Endothelial cell of umbilical vein (primary cell): ENCODE data around the gene OAS3. TPM values are rescaled to one million over a fixed set of nuclear protein-coding genes. Genes with fewer than 3 reads are reported as not detected.

ENCODE experiments used
- BruUV-seq: library from RNA; stranded (reverse); fragments of 400-500 nt; replicated peaks from 2 replicates; lab custom pipeline; 2021; lab: Mats Ljungman, UMichigan
- CTCF ChIA-PET: fragments of 300-600, 350-600 bp; sonication (Branson Sonifier 250); formaldehyde crosslinking; loops from one replicate; lab custom pipeline; 2021; ENCODE audit warnings: antibody characterized with exemption, inconsistent platforms; lab: Charles Lee
- POLR2A ChIA-PET: fragments of 300-600, 350-600 bp; sonication (Branson Sonifier 250); formaldehyde crosslinking; loops from one replicate; lab custom pipeline; 2021; ENCODE audit warnings: antibody characterized with exemption, inconsistent platforms; lab: Charles Lee
- DNase-seq: peaks from one replicate; pipeline ENCODE4 v3.0.0-alpha.2; 2011; ENCODE audit warnings: low read depth, low spot score
- FAIRE-seq: peaks from 2 replicates; lab custom pipeline; 2011; peaks lifted over from hg19 to GRCh38; lab: Jason Lieb, UNC
- H2AFZ ChIP-seq: 2 replicates; pipeline ENCODE4 v1.6.0; 2012; ENCODE audit warnings: low read depth, low read length, control low read depth, inconsistent platforms
- H3K27ac ChIP-seq: 2 replicates; pipeline ENCODE4 v1.5.1; 2011; ENCODE audit warnings: low read depth, mild to moderate bottlenecking, control low read depth, low read length, moderate library complexity; ENCODE audit not compliant: insufficient read depth
- H3K27me3 ChIP-seq, 2 experiments: 2 replicates each; pipeline versions ENCODE4 v1.6.0 to v1.6.1; 2011; ENCODE audit warnings: low read length in 2 of 2, mixed read lengths in 1 of 2; ENCODE audit not compliant: control insufficient read depth in 2 of 2, insufficient read depth in 2 of 2
- H3K36me3 ChIP-seq, 2 experiments: 2 replicates in 1 of 2; 3 replicates in 1 of 2; pipeline ENCODE4 v1.5.1; 2011; ENCODE audit warnings: low read length in 2 of 2, mild to moderate bottlenecking in 1 of 2, moderate library complexity in 1 of 2; ENCODE audit not compliant: control insufficient read depth in 2 of 2, insufficient read depth in 2 of 2; ENCODE audit errors: extremely low read depth in 1 of 2
- H3K4me1 ChIP-seq: 3 replicates; pipeline ENCODE4 v1.5.1; 2011; ENCODE audit warnings: mild to moderate bottlenecking, low read length; ENCODE audit not compliant: control insufficient read depth, insufficient read depth; ENCODE audit errors: extremely low read depth
- H3K4me2 ChIP-seq: 2 replicates; pipeline ENCODE4 v1.6.1; 2011; ENCODE audit warnings: low read length, control low read depth, mixed read lengths; ENCODE audit not compliant: insufficient read depth
- H3K4me3 ChIP-seq, 3 experiments: fragments of 200-600 bp in 1 of 3; sonication (generic), shearing (Covaris generic) in 1 of 3; replicated peaks in 1 of 3; 2 replicates each; pipeline ENCODE4 v1.5.1; 2011 to 2016; ENCODE audit warnings: control low read depth in 3 of 3, low read length in 3 of 3, mild to moderate bottlenecking in 2 of 3, inconsistent platforms in 1 of 3, low read depth in 1 of 3, moderate library complexity in 1 of 3; ENCODE audit not compliant: insufficient read depth in 1 of 3
- H3K79me2 ChIP-seq: 2 replicates; pipeline ENCODE4 v1.6.0; 2012; ENCODE audit warnings: low read length, inconsistent platforms; ENCODE audit not compliant: control insufficient read depth, insufficient read depth
- H3K9ac ChIP-seq: replicated peaks from 2 replicates; pipeline ENCODE3; 2011; ENCODE audit warnings: low read length, control low read depth; ENCODE audit not compliant: insufficient read depth; ENCODE audit errors: extremely low read depth
- H3K9me1 ChIP-seq: replicated peaks from 3 replicates; pipeline ENCODE4 v1.6.0; 2011; ENCODE audit warnings: mild to moderate bottlenecking, low read length; ENCODE audit not compliant: control insufficient read depth, insufficient read depth; ENCODE audit errors: extremely low read depth
- H3K9me3 ChIP-seq: replicated peaks from 2 replicates; pipeline ENCODE4 v1.5.1; 2012; ENCODE audit warnings: low read length, inconsistent platforms; ENCODE audit not compliant: control insufficient read depth, insufficient read depth
- H4K20me1 ChIP-seq: replicated peaks from 2 replicates; pipeline ENCODE3; 2011; ENCODE audit warnings: mild to moderate bottlenecking, low read length; ENCODE audit not compliant: control insufficient read depth, insufficient read depth; ENCODE audit errors: extremely low read depth
- MYC ChIP-seq: IDR thresholded peaks from one replicate; pipeline ENCODE4 v1.6.1; 2011; ENCODE audit warnings: mild to moderate bottlenecking, low read depth, low read length
- dilution Hi-C: fragments of 300-500 bp; cut with MboI; formaldehyde crosslinking; loops from one replicate; pipeline ENCODE4 v1.15.0; 2019; ENCODE audit warnings: low sequenced_read_pairs; ENCODE audit not compliant: extremely low pct_ligation_motif_present
- intact Hi-C: fragments of 100-400 bp; cut with micrococcal nuclease; formaldehyde crosslinking; loops from one replicate; pipeline ENCODE4 v1.10.0; 2022
- polyA plus RNA-seq, 4 experiments: library from polyadenylated mRNA; depleted of rRNA in 3 of 4; stranded (reverse) in 3 of 4; unstranded in 1 of 4; fragments of >200 nt; gene quantifications; 2 replicates each; pipeline versions ENCODE4 v1.2.1 to v1.2.3, GENCODE V29; 2011 to 2012; ENCODE audit warnings: missing spikeins in 1 of 4
- total RNA-seq: library from RNA; stranded (reverse); gene quantifications from 2 replicates; pipeline ENCODE4 v1.2.3, GENCODE V29; 2021
- TF ChIP-seq, protein P1 (sequence below), 2 donors: IDR thresholded peaks; 1 replicate in 1 of 2; 2 replicates in 1 of 2; pipeline ENCODE4 v1.5.1; 2011; ENCODE audit warnings: low read length in 2 of 2, mild to moderate bottlenecking in 2 of 2, moderate library complexity in 2 of 2, control low read depth in 1 of 2, inconsistent platforms in 1 of 2, low read depth in 1 of 2; ENCODE audit not compliant: insufficient read depth in 1 of 2; ENCODE audit errors: extremely low read depth in 1 of 2
- TF ChIP-seq, protein P2 (sequence below): IDR thresholded peaks from 2 replicates; pipeline ENCODE4 v1.6.1; 2011; ENCODE audit not compliant: insufficient read depth, insufficient read length

Gene OAS3
- total and polyA plus RNA-seq, 2 donors (not counting 3 experiments of a cell fraction or from before 2014, with no cell fraction given): 13.1 to 19.8 TPM

DNA sequence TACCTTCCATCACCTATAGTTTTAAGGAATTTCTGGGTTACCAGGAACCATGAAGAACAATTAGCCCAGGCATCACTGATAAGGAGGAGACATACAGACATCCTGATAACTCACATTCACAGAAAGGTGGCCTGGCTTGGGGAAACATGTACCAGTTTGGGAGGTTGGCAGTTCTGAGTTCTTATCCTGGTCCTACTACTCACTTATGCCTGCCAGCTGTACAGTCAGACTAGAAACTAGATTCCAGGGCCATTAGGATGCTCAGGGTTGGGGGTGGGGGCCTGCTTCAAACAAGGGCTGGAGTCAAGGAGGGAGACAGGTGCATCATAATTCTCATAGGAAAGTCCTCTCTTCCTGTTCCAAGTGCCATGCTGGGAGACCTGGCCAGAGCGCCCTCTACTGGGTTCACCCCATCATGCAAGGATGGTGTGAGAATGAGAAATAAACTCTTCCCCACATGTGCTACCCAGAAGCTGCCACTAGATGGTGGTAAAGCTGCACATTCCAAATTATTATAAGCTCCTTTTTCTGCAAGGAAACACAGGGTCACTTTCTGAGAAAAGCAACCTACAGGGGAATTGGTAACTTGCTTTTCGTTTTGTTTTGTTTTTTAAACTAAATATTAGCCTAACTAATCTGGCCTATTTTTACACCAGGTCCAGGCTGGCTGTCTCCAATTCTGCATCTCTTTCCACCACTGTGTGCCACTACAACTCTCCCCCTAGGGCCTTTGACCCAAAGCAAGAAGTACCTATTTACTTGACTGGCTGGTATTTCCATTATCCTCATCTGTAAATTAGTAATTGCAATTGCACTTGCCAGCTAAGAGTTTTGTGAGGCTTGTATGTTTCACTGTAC, 54.5 kb downstream of the OAS3 start:
- Histone ChIP-seq H3K79me2 (no peaks in the 10 kb centered on the region), H3K27me3 (peaks cover 0 to under 1% of the 10 kb centered on the region in 2 experiments), H3K36me3 (no peaks in the 10 kb centered on the region), H3K9ac (no peak overlapping the region), H3K9me3 (no peaks in the 10 kb centered on the region), H3K4me3 (no peak overlapping the region), H4K20me1 (no peaks in the 10 kb centered on the region), H3K4me1 (no peaks in the 10 kb centered on the region), H2AFZ (no peak overlapping the region), H3K4me2 (no peak overlapping the region), H3K27ac (no peak overlapping the region), H3K9me1 (no peaks in the 10 kb centered on the region)
- POLR2A ChIA-PET: interaction anchor here (1.2 to 1.3 kb wide), 2 partner anchors 14 to 26 kb away, joined by 4 to 6 read pairs; no protein-coding TSS in a partner anchor
- DNase-seq (peak; percentile 77), FAIRE-seq (peak; percentile 90)
- TF ChIP-seq, protein P1, sequence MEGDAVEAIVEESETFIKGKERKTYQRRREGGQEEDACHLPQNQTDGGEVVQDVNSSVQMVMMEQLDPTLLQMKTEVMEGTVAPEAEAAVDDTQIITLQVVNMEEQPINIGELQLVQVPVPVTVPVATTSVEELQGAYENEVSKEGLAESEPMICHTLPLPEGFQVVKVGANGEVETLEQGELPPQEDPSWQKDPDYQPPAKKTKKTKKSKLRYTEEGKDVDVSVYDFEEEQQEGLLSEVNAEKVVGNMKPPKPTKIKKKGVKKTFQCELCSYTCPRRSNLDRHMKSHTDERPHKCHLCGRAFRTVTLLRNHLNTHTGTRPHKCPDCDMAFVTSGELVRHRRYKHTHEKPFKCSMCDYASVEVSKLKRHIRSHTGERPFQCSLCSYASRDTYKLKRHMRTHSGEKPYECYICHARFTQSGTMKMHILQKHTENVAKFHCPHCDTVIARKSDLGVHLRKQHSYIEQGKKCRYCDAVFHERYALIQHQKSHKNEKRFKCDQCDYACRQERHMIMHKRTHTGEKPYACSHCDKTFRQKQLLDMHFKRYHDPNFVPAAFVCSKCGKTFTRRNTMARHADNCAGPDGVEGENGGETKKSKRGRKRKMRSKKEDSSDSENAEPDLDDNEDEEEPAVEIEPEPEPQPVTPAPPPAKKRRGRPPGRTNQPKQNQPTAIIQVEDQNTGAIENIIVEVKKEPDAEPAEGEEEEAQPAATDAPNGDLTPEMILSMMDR (IDR thresholded peaks at IDR 0.05; ENCODE audit: extremely low read depth in 1 of 2, insufficient read depth in 1 of 2, low read depth in 1 of 2, low read length in 2 of 2): peak; percentile 92 to 99
- TF ChIP-seq, protein P2, sequence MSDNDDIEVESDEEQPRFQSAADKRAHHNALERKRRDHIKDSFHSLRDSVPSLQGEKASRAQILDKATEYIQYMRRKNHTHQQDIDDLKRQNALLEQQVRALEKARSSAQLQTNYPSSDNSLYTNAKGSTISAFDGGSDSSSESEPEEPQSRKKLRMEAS: peak; percentile 46
- TF ChIP-seq MYC: no peak
- CTCF ChIA-PET: interaction anchor here (0.6 to 6.4 kb wide), 88 partner anchors 8 to 433 kb away, joined by 3 to 177 read pairs (median 5); partner anchors contain the start of genes OAS1, OAS2, OAS3 and RASAL1
- dilution Hi-C loops: no loop called here
- no TSS peak for BruUV-seq
- intact Hi-C loops: loop anchor here (1.0 kb wide), 6 partner anchors 39 to 182 kb away; no protein-coding TSS in a partner anchor
